SJSA1 (cell line): ENCODE data around the gene CLIC6. TPM values are rescaled to one million over a fixed set of nuclear protein-coding genes. Genes with fewer than 3 reads are reported as not detected.
A peak's percentile ranks its signal among the peaks of the same experiment; 100 is the strongest.

Source experiments
- DNase-seq, 2 experiments: peaks; one replicate each; pipeline ENCODE4 v3.0.0-alpha.2; 2015 to 2020; ENCODE audit warnings: low spot score in 2 of 2, low read depth in 1 of 2
- H3K27ac ChIP-seq: fragments of 250-450 bp; sonication (Bioruptor Pico); 2 replicates; pipeline ENCODE4 v1.5.1; 2020; ENCODE audit warnings: mild to moderate bottlenecking, moderate library complexity
- H3K27me3 ChIP-seq: fragments of 250-450 bp; sonication (Bioruptor Pico); replicated peaks from 2 replicates; pipeline ENCODE4 v1.5.1; 2020; ENCODE audit warnings: mild to moderate bottlenecking, moderate library complexity
- H3K36me3 ChIP-seq: fragments of 250-450 bp; sonication (Bioruptor Pico); 2 replicates; pipeline ENCODE4 v1.5.1; 2020; ENCODE audit warnings: mild to moderate bottlenecking
- H3K4me1 ChIP-seq: fragments of 250-450 bp; sonication (Bioruptor Pico); replicated peaks from 2 replicates; pipeline ENCODE4 v1.6.1; 2021; ENCODE audit warnings: mild to moderate bottlenecking
- H3K4me3 ChIP-seq: fragments of 250-450 bp; sonication (Bioruptor Pico); 2 replicates; pipeline ENCODE4 v1.5.1; 2020; ENCODE audit warnings: mild to moderate bottlenecking
- H3K9me3 ChIP-seq: fragments of 250-450 bp; sonication (Bioruptor Pico); replicated peaks from 2 replicates; pipeline ENCODE4 v1.5.1; 2020; ENCODE audit warnings: mild to moderate bottlenecking
- total RNA-seq: library from RNA; depleted of rRNA; stranded (reverse); fragments of >200 nt; shearing (Covaris generic); gene quantifications from 2 replicates; pipeline ENCODE4 v1.2.3, GENCODE V29; 2014; rRNA removed

CLIC6 gene
- total RNA-seq = not detected in 2 replicates

- Histone ChIP-seq H3K36me3 (no peaks in the 10 kb centered on the region), H3K27ac (no peak within 1 kb of the TSS), H3K27me3 (peaks cover 25% of the 10 kb centered on the region), H3K4me3 (no peak within 1 kb of the TSS), H3K9me3 (no peaks in the 10 kb centered on the region), H3K4me1 (peaks cover 7% of the 10 kb centered on the region)
- no peak for DNase-seq
Measured at GRCh38 chr21:34668803-34669148, at the start of gene CLIC6. Gene CLIC6, plus strand, starts transcription at chr21:34668994. Its CDS starts 395 bp downstream, at chr21:34669389.

- no peaks in the 10 kb centered on the region for H3K4me1 ChIP-seq
- no peaks in the 10 kb centered on the region for H3K9me3 ChIP-seq
- no peaks in the 10 kb centered on the region for H3K27me3 ChIP-seq
- no peaks in the 10 kb centered on the region; the same call in 1 of the 2 replicates for H3K36me3 ChIP-seq
- no peak overlapping the region for H3K4me3 ChIP-seq
- H3K27ac ChIP-seq = no peak overlapping the region
- DNase-seq = no peak
Measured at GRCh38 chr21:34619841-34620665, 48.7 kb upstream of the CLIC6 start.

GRCh38 chr21:34621434-34622350 lies 47.1 kb upstream of the CLIC6 start:
- Histone ChIP-seq H3K9me3 (no peaks in the 10 kb centered on the region), H3K36me3 (no peaks in the 10 kb centered on the region), H3K4me3 (no peak overlapping the region), H3K27me3 (no peaks in the 10 kb centered on the region), H3K27ac (no peak overlapping the region), H3K4me1 (no peaks in the 10 kb centered on the region)
- no peak for DNase-seq

GRCh38 chr21:34623516-34623915 lies 45.3 kb upstream of the CLIC6 start:
- H3K4me1 ChIP-seq = no peaks in the 10 kb centered on the region
- no peak overlapping the region for H3K4me3 ChIP-seq
- H3K36me3 ChIP-seq = no peaks in the 10 kb centered on the region
- no peak overlapping the region for H3K27ac ChIP-seq
- H3K27me3 ChIP-seq = no peaks in the 10 kb centered on the region
- no peak for DNase-seq
- H3K9me3 ChIP-seq = no peaks in the 10 kb centered on the region

- Histone ChIP-seq H3K36me3 (no peaks in the 10 kb centered on the region), H3K9me3 (no peaks in the 10 kb centered on the region), H3K4me3 (no peak overlapping the region), H3K27me3 (no peaks in the 10 kb centered on the region), H3K27ac (no peak overlapping the region), H3K4me1 (no peaks in the 10 kb centered on the region)
- no peak for DNase-seq
Measured at GRCh38 chr21:34625030-34625593, 43.7 kb upstream of the CLIC6 start.

- Histone ChIP-seq H3K27me3 (no peaks in the 10 kb centered on the region), H3K4me3 (no peak overlapping the region), H3K9me3 (no peaks in the 10 kb centered on the region), H3K27ac (no peak overlapping the region), H3K4me1 (no peaks in the 10 kb centered on the region), H3K36me3 (no peaks in the 10 kb centered on the region)
- DNase-seq = no peak
Measured at GRCh38 chr21:34626131-34626530, 42.7 kb upstream of the CLIC6 start.

GRCh38 chr21:34630536-34631143 lies 38.2 kb upstream of the CLIC6 start:
- no peaks in the 10 kb centered on the region for H3K36me3 ChIP-seq
- H3K4me1 ChIP-seq = 0 out of 2 replicates have a peak, but pooled peaks cover 5% of the 10 kb centered on the region
- peak in 1 of 2 experiments; percentile 46 for DNase-seq
- no peaks in the 10 kb centered on the region for H3K9me3 ChIP-seq
- H3K27me3 ChIP-seq = no peaks in the 10 kb centered on the region
- H3K27ac ChIP-seq = no peak overlapping the region
- no peak overlapping the region for H3K4me3 ChIP-seq

- Histone ChIP-seq H3K9me3 (no peaks in the 10 kb centered on the region), H3K4me3 (no peak overlapping the region), H3K27ac (no peak overlapping the region), H3K4me1 (0 out of 2 replicates have a peak, but pooled peaks cover 5% of the 10 kb centered on the region), H3K36me3 (no peaks in the 10 kb centered on the region), H3K27me3 (no peaks in the 10 kb centered on the region)
- no peak for DNase-seq
Measured at GRCh38 chr21:34632498-34632897, 36.3 kb upstream of the CLIC6 start.

- DNase-seq = no peak
Measured at GRCh38 chr21:34635307-34635706, 33.5 kb upstream of the CLIC6 start.

GRCh38 chr21:34636961-34637360 lies 31.8 kb upstream of the CLIC6 start:
- H3K4me1 ChIP-seq = peaks cover 31% of the 10 kb centered on the region
- no peaks in the 10 kb centered on the region for H3K9me3 ChIP-seq
- no peak for DNase-seq
- H3K27me3 ChIP-seq = no peaks in the 10 kb centered on the region
- no peaks in the 10 kb centered on the region for H3K36me3 ChIP-seq
- H3K4me3 ChIP-seq = no peak overlapping the region
- no peak overlapping the region for H3K27ac ChIP-seq

More at GRCh38 chr21:34635307-34635706, 33.5 kb upstream of the CLIC6 start:
- H3K4me1 ChIP-seq = peaks cover 16% of the 10 kb centered on the region
- H3K4me3 ChIP-seq = no peak overlapping the region
- no peaks in the 10 kb centered on the region for H3K27me3 ChIP-seq
- no peak overlapping the region for H3K27ac ChIP-seq
- no peaks in the 10 kb centered on the region for H3K9me3 ChIP-seq
- no peaks in the 10 kb centered on the region for H3K36me3 ChIP-seq

GRCh38 chr21:34639250-34639649 lies 29.5 kb upstream of the CLIC6 start:
- Histone ChIP-seq H3K9me3 (no peaks in the 10 kb centered on the region), H3K27me3 (no peaks in the 10 kb centered on the region), H3K4me3 (no peak overlapping the region), H3K4me1 (peaks cover 40% of the 10 kb centered on the region), H3K27ac (no peak overlapping the region), H3K36me3 (no peaks in the 10 kb centered on the region)
- DNase-seq = no peak

- Histone ChIP-seq H3K36me3 (no peaks in the 10 kb centered on the region), H3K9me3 (no peaks in the 10 kb centered on the region), H3K4me1 (peaks cover 40% of the 10 kb centered on the region), H3K27me3 (no peaks in the 10 kb centered on the region), H3K27ac (peak overlapping the region; percentile 75), H3K4me3 (peak overlapping the region; percentile 15)
- peak in 1 of 2 experiments; percentile 46 for DNase-seq
Measured at GRCh38 chr21:34639882-34640788, 28.7 kb upstream of the CLIC6 start.
